Daoy (cell line): ENCODE results near the gene SSBP4. TPM values are rescaled to one million over a fixed set of nuclear protein-coding genes. Genes with fewer than 3 reads are reported as not detected.

Experiments
- DNase-seq: peaks from one replicate; pipeline ENCODE4 v3.0.0-alpha.2; 2015; ENCODE audit warnings: low read depth
- total RNA-seq: library from RNA; depleted of rRNA; stranded (reverse); fragments of >200 nt; shearing (Covaris generic); gene quantifications from 2 replicates; pipeline ENCODE4 v1.2.3, GENCODE V29; 2014

Gene SSBP4
- total RNA-seq, 1 experiment from 2014 or later = 73.6 TPM

- peak; percentile 76 for DNase-seq
Observed at GRCh38 chr19:18433015-18433691, 14.0 kb downstream of the SSBP4 start.

GRCh38 chr19:18433735-18434398 is 14.7 kb downstream of the SSBP4 start:
- peak; percentile 41 for DNase-seq

- DNase-seq = no peak
Observed at GRCh38 chr19:18434411-18435175, 15.4 kb downstream of the SSBP4 start.

- DNase-seq = no peak
Observed at GRCh38 chr19:18435178-18435841, 16.1 kb downstream of the SSBP4 start.

GRCh38 chr19:18435842-18436670 is 16.9 kb downstream of the SSBP4 start:
- DNase-seq = no peak

GRCh38 chr19:18436671-18437490 is 17.7 kb downstream of the SSBP4 start:
- DNase-seq = peak; percentile 87

GRCh38 chr19:18437491-18438330 is 18.5 kb downstream of the SSBP4 start, which contains the start of gene ISYNA1:
TSS of gene ISYNA1 (minus strand) at chr19:18438133. CDS start at chr19:18437979, 154 bp downstream.
- DNase-seq = peak; percentile 56

GRCh38 chr19:18438331-18439024 is 19.3 kb downstream of the SSBP4 start:
- peak; percentile 69 for DNase-seq

- peak; percentile 60 for DNase-seq
Observed at GRCh38 chr19:18439025-18439909, 20.1 kb downstream of the SSBP4 start.

GRCh38 chr19:18439910-18440237 is 20.7 kb downstream of the SSBP4 start:
- DNase-seq = no peak

GRCh38 chr19:18440415-18440877 is 21.2 kb downstream of the SSBP4 start:
- no peak for DNase-seq

- no peak for DNase-seq
Observed at GRCh38 chr19:18440936-18441803, 22.0 kb downstream of the SSBP4 start.

GRCh38 chr19:18441804-18442788 is 22.9 kb downstream of the SSBP4 start:
- DNase-seq = no peak

- no peak for DNase-seq
Observed at GRCh38 chr19:18442941-18443340, 23.7 kb downstream of the SSBP4 start.

- no peak for DNase-seq
Observed at GRCh38 chr19:18443406-18443805, 24.2 kb downstream of the SSBP4 start.
